Kidney glomerular epithelial cell (primary cell): ENCODE data around the gene HOXD1.

Experiments
- DNase-seq: peaks from one replicate; lab custom pipeline; 2025; lab: John Stamatoyannopoulos, UW

Gene HOXD1

DNA sequence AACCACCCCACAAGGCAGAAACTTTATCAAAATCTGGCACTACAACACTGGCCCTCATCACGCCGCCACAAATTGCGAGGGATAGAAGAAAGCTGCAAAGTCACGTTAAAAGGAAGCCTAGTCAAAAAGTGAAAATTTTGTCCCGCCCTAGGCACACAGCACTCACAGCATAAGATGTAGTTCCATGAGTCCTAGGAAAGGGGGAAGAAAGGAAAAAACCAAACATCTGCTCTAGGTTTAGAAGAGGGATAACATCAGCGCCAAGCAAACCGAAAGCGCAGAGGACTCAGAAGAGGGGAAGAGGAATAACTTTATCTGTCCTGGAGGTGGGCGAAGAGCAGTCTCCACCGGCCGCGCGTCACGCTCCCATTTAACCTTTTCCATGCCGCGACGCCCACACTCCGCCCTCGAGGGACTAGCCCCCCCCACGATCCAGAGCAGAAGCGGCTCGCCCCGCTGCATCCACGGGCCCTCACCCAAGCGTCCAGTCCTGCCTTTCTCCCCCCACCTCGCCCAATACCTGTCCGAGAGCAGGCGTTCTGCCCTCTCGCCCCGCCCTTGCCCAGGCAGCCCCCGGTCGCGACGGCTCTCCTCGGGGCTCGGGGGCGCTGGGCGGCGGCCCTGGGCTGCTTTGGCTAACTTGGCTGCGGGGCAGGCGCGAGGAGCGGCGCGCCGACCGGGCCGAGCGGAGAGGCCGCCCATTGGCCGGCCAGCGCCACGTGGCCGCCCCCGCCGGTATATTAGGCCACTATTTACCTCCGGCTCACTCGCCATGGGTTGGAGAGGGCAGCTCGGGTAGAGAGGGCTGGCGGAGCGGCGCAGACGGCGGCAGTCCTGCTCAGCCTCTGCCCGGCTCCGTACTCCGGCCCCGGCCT lies at the start of gene HOXD1:
HOXD1 (plus strand) TSS at position 770 of the 875 bp plus-strand sequence. CDS start 134 bp downstream, outside the sequence.
- peak; percentile 35 for DNase-seq

DNA sequence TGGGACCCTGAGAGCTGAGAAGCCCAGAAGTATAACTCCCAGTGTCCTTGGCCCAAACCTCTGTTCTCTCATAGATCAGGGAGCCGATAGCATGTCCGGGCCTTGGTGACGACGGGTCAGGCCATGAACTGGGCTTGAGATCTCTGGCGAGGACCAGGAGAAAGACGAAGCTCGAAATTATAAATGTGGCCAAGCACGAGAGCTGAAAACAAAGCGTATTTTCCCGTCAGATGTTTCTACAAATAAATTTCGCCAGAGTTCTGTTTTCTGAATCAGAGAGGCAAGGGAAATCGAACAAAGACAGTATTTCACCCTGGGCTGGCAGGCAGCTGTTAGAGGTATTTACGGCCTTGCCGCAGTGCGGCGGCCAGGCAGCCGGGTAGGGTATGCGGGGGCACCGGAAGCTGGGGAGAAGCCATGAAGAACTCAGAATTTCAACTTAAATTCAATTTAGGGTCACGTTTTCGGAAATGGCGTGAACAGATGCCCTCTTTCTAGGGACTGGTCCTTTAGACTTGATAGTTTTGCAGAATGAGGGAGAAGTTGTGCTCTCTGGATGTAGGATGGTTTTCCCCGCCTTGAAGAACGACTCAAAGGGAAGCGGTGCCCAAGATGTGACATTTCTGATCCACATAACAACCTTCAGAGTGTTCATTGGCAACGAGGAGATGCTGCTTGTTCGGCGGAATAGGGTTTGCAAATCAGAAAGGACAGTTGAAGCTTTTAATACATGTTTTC lies 49.4 kb upstream of the HOXD1 start:
- DNase-seq, result peak; percentile 58

DNA sequence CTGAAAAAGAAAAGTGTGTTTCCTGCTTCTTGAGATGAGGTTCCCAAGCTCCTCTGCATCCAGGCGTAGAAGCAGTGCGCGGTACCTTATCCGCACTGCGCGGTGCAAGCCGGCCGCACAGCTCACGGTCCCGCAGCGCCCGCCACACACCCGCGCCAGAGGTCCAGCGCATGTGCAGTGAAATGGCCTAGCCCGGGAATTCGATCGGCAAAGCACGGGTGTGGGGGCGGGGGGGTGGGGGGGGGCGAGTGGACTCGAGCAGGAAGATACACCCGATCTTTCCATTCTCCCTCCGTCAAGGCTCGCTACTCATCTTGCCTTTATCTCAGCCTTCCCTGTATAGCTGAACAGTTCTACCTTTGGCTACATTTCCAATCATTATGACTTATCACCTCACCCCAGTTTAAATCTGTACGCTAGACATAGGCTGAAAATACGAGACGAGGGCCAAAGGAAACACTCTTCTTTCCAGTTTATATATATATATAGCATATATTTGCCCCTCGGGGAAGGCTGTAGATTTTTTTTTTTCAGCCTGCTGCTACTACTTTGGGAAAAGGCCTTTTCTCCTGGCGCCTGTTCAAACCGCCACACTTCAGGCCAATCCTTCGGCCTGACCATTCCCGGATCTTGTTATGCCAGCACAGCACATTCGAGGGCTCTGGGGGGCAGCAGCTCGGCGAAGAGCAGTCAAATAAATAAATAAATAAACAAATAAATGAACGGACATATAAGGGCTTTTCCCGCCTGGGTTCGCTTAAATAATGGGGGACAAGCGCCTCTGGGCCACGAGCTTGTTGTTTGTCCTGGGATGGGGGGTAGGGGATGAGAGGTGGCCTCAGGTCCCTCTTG lies 48.6 kb upstream of the HOXD1 start:
- DNase-seq, result peak; percentile 29

DNA sequence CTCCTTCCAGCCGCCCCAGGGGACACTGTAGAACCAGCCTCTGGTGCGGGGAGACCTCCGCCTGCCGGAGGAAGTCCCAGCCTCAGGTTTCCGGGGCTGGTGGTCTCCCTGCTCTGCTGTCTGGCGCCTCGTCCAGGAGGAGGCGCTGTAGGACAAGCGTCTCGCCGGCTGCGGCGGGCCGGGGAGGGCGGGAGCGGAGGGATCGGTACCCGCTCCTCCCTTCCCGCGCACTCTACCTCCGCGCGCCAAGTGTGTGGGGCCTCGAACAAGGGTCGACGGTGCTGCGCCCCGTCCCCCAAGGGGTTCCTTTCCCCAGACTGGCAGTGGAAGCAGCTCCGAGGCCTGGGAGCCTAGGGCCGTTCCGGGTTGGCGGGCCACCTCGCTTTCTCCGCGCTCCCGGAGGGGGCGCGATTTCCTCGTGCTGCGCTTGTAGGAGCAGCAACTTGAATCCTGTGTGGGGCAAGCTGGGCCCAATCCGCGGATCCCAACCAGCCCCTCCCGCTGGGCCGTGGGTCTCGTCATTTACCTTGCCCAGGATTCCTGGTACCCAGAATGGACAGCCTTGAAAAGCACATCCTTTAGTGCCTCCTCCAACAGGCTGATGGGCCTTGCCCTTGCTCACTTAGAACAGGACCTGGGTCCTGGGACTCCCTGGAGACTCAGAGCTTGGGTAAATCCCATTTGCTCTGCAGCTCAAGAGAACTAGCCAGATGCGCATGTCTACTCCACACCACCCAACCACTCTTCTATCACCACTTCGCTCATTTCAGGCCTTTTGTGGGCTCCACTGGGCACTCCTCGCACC lies 47.8 kb upstream of the HOXD1 start:
- peak; percentile 60 for DNase-seq

DNA sequence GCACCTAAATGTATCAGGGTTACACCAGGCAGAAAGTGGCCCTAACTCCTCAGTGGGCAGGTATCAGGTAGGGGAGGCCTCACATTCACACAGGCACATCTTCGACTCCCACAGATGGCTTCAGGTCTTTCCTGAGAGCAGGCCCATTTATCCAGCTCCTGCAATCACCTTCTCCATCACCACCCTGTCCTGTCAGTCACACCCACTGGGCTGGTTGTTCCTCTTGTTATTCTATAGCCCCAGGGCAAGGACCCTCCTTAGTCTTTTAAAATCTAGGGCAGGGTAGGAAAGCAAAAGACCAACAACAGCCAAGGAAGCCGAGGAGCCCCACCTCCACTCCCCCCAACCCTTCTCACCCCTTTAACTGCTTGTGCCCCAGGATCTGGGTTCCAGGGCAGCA lies 46.2 kb upstream of the HOXD1 start:
- no peak for DNase-seq

DNA sequence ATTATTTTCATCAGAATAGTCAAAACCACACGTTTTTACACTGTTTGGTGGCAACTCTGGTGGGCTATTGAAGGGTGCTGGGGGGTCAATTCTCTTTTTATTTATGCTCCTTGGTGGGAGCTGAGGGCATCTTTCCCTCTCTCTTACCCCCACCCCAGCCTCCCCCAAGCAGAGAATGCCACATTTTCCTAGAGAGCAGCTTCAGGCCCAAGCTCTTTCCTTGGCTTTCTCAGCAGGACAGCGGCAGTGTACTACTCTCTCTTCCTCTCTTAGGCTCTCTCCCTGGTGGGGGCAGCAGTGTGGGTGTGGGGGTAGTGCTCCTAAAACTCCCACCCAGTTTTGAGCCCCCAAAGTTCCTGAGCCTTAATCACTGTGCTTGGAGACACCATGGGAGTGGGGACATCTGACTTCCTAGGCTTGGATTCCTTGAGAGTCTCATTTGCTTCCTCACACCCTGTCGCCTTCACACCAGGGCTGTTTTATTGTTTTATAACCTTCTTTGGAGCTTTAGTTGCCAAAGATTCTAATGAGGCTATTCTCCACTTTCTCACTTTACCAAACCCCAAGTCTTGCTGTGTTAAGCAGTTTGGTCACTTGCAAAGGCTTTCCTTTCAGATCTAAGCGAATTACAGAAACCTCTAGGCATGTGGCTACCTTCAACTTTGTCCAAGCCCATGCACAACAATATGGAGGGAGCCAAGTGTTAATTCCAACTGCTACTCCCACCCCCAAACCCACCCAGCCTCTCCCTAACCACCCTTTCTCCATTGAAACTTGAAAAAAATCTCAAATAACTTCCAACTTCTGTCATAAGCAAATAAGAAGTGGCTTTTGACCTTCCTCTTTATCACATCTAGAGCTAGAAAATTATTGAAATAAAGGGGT lies 43.1 kb upstream of the HOXD1 start:
- no peak for DNase-seq

DNA sequence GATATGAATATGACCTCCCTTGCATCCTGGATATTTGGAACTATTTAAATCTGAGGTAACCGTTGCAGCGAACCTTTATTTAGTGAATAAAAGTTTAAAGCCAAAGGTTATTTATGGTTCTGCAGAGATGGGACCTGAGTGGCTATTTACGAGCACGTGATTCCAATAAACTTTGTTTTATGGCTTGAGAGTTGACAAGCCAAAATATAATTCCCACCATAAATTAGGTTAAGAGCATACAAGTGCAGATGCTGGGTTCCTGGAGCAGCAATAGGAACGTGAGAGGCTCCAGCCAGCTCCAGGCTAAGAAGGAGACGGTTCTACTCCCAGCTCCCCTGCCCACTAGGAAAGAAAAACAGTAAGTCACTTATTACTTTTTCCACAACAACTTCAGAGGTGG lies 42.4 kb upstream of the HOXD1 start:
- DNase-seq, result no peak

DNA sequence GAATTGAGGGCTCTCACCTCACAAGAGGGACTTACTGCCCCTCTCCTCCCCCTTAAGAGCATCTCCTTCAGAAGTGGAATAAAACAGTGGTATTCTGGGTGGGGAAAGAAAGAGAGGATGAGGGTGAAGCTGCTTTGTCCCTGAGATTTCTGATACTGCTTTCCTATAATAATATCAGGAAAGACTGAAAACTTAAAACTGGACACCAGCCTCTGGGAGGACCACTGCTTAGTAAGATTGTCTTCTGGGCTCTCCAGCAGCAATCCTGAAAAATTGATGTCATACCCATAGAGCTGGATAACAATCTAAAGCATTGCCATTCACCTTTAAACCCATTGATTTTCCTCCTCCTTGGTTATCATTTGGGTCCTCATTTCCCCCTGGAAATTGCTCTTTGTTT lies 41.8 kb upstream of the HOXD1 start:
- no peak for DNase-seq

DNA sequence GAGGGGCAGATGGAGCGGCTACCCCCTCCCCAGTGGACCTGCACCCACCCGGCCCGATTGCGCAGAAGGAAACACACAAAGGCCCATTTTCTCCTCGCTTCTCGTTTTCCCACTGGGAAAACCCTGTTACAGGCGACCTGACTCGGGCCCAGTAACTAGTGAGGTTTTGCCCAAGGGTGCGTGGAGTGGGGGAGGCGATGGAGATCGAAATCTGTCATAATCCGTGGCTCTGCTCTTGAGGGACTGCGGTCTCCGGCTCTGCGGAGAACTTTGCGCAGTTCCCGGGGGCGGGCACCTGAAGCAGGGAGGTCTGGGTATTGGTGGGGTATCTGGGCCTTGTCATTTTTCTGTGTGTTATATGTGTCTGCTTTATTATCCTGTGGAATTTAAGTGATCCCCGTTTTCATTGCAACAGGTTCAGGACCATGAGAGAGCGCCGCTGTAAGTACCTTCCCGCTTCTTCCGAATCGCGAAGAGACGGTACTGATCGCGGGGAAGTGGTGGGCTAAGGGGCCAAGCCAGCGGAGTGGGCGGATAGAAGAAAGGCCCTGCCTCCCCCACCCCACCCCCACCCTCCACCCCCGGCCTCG lies 41.2 kb upstream of the HOXD1 start:
- DNase-seq, result no peak

DNA sequence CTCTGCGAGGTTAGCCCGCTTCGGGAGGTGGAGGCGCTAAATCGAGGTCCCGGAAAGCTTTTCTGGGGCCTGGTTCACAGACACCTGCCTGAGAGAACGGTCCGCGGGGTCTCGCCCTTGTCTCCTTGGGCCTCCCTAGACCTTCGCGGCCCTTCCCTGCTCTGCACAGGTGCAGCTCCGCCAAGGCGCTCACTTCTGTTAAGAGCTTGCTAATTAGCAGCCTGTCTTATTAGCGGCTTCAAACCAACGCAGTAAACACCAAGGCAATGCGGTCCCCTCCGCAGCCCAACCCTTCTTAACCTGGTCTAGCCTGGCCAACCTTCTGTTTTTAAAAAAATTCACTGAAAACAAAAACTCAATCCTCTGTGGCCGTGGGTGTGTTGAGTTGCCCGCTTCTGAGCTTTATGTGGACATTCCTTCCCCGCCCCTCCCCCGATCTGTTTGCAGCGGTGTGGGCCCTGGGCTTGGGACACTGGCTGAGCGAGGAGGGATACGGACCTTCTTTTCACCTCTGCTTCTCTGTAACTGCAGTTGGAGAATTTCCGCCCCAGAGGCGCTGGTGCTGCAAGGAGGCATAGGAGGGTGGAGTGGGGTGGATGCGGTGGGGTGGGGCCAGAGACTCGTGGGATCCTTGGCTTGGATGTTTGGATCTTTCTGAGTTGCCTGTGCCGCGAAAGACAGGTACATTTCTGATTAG lies 40.5 kb upstream of the HOXD1 start:
- DNase-seq, result peak; percentile 43

DNA sequence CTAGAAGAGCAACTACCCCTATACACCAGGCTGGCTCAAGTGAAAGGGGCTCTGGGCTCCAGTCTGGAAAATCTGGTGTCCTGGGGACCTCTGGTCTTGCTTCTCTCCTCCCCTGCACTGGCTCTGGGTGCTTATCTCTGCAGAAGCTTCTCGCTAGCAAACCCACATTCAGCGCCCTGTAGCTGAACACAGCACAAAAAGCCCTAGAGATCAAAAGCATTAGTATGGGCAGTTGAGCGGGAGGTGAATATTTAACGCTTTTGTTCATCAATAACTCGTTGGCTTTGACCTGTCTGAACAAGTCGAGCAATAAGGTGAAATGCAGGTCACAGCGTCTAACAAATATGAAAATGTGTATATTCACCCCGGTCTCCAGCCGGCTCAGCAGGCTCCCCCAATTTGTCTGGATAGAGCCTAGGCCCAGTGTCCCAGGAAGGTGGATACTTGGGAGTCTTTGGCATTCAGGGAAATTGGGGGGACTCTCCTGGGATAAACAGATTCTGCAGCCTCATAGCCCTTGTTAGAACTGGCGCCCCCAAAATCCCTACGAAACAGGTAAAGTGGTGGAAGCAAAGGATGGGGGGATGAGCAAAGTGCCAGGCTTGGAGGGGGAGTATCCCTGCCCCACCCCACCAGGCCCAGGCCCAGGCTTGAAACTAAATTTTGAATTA lies 39.6 kb upstream of the HOXD1 start:
- DNase-seq, result no peak

DNA sequence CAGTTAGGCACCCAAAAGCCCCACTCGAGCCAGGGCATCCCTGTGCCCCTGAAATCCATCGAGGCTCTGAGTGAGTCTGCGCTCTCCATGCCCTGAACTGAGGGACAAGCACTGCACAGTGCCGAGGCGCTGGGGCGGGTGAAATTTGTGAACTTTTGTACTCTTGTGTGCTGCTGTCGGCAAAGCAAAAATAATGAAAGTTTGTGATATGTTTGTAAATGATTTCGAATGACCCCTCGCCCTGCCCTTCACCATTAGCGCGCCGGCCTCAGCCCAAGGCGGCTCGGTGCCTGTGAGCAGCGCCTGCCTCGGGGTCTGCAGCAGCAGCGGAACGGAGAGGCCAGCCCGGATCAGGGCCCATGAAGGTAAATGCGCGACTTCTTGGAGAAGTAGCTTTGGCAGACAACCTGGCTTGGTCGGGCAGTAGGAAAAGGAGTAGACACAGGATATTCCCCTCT lies 39.0 kb upstream of the HOXD1 start:
- no peak for DNase-seq

DNA sequence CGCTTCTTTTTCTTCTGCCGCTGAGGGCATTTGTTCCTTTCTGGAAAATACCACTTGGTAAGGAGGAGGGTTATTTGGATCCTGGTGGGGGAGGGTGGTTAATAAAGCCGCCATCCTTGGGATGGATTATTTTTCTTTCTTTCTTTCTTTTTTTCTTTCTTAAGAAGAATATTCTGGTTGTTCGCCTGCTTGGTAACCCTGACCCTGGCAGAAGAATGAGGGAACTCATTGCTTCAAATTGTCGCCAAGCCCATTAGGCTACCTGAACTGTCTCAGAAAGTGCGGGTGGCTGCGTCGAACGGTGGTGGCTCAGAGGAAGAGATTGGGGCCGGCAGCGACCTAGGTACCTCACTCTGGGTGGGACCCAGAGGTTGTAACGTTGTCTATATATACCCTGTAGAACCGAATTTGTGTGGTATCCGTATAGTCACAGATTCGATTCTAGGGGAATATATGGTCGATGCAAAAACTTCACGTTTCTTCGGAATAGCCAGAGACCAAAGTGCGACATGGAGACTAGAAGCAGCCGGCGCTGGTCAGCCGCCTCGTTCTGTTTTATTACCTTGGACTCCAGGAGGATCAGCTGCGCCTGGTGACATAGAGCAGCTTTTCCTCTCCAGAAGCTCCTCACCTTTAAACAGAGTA lies 38.4 kb upstream of the HOXD1 start:
- no peak for DNase-seq

DNA sequence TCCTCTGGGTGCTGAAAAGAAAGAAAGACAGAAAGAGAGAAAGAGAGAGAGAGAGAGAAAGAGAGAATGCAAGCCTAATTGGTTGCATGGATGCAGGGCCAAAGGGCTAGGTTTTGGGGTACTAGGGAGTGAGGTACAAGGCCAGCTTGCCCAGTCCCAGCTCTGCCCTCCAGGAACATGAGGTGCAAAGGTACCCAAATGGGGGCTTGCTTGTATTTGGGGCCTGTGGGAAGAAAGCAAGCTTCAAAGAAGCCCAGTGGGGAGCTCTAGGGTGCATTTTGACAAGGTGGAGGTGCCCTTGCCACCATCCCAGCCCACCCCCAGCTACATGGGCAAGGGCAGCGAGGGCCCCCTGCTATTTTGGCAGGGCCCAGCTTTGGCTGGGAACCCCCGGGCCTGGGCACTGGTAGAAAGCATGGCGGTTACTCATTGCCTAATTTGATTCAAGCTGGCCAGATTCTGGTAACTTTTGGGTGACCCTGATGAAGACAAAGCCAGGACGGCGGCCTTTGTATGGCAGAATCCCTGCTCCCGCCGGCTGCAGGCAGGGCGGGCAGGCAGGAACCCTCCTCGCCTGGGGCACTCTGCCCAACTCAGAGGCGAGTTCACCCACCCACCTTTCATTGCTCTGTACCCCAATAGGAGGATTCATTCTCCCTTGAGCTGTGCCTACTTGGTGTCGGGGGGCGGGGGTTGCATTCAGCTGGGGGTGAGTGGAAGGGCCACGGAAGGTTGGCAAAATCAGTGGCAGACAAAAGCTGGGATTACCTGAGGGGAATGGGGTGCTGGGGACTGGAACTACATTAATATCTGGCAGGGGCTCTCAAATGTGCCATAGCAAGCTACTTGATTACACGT lies 37.7 kb upstream of the HOXD1 start:
- DNase-seq, result no peak

DNA sequence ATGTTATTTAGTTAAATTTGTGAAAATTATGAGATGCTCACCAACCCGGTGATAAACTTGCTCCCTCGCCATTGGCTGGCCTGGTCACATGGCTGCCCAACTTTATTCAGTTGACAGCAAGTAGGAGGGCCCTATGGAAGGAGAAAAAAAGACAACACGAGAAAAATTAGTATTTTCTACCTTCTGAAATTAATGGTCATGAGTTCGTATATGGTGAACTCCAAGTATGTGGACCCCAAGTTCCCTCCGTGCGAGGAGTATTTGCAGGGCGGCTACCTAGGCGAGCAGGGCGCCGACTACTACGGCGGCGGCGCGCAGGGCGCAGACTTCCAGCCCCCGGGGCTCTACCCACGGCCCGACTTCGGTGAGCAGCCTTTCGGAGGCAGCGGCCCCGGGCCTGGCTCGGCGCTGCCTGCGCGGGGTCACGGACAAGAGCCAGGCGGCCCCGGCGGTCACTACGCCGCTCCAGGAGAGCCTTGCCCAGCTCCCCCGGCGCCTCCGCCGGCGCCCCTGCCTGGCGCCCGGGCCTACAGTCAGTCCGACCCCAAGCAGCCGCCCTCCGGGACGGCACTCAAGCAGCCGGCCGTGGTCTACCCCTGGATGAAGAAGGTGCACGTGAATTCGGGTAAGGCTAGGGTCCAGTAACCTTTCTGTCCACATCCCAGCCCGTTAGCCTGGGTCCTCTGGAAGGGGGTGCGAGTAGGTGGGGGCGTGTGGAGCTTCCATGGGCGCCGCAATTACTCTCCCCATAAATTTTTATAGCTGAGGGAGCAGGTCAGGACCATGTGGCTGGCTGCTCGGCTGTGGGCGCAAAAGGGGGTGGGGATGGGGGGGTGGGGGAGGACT lies 36.8 kb upstream of the HOXD1 start, which contains the start of gene HOXD4:
HOXD4 (plus strand) TSS at position 109 of the 846 bp plus-strand sequence; CDS start at position 193, 84 bp downstream.
- peak; percentile 40 for DNase-seq
